ENCODE data around the gene LSS. TPM values are rescaled to one million over a fixed set of nuclear protein-coding genes. Genes with fewer than 3 reads are reported as not detected.

Gene LSS
- total RNA-seq: 10 to 100 TPM; 47.8 to 53.3 TPM

DNA sequence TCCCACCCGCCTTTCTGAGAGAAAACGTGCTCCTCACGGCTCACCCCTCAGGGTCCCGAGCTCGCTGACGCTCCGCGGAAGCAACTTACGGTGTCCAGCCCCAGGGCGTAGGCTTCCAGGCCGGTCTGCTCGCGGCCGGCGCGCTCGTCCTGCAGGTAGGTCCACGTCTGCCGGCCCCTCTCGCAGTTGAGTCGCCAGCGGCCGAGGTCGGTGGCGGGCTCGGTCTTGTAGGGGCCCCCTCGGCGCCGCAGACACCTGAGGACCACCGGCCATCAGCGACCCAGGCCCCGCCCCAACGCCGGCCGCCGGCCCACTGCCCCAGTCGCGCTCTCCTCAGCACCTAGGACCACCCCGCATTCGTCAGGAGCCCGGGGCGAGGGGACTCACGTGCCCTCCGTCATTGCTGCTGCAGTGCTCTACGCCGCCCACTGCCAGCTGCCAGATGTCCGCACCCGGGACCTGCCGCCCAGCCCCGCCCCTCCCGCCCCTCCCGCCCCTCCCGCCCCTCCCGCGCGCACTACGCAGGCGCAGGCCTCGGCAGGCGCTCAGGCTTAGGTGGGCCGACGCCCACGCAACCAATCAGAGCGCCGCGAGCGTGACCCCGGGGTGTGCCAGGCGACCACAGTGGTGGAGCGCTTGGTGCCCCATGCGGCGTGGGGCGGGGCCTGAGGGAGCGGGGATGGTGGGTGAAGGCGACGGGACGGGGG, at the start of gene LSS:
Gene LSS (minus strand): TSS at position 430 of the 707 bp plus-strand sequence. CDS start 29 bp downstream, at position 401.
- CTCF ChIA-PET: interaction anchor here (0.6 to 2.1 kb wide), 3 partner anchors 15 to 22 kb away, joined by 3 to 7 read pairs (median 3); no protein-coding TSS in a partner anchor
- Mint-ChIP-seq H3K27me3 (no peaks in the 10 kb centered on the region), H3K4me1 (peaks cover 54% of the 10 kb centered on the region), H3K36me3 (ENCODE audit: low read depth) (peaks cover 37% of the 10 kb centered on the region), H3K27ac (peak within 1 kb of the TSS; percentile 99), H3K9me3 (no peaks in the 10 kb centered on the region), H3K4me3 (peak within 1 kb of the TSS; percentile 98)
- peak; percentile 98 for DNase-seq
- POLR2A ChIA-PET: no interaction called here

DNA sequence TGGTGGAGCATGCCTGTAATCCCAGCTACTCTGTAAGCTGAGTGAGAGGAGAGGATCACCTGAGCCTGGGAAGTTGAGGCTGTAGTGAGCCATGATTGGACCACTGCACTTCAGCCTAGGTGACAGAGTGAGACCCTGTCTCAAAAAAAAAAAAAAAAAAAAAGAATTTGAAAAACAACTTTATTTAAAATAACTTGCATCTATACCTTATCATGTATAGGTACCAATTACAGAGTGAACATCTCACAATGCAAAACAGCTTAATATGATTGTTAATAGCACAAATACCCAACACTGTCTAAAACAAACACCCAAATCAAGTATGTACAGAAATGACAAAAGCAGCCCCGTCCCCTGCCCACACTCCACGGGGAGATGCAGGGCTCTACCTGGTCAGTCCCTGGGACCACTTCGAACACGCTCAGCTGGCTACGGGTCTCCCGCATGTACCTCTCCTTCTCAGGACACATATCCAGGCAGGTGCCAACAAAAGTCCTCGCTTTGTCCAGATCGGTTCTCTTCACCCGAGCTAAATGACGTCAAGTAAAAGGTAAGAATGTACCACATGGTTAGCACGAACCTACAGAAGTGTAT, 46.3 kb upstream of the LSS start:
- H3K36me3 Mint-ChIP-seq (ENCODE audit: low read depth): peaks cover 58% of the 10 kb centered on the region
- H3K4me3 Mint-ChIP-seq: no peak overlapping the region
- H3K9me3 Mint-ChIP-seq: no peaks in the 10 kb centered on the region
- H3K27me3 Mint-ChIP-seq: no peaks in the 10 kb centered on the region
- no peak for DNase-seq
- ChIA-PET CTCF (interaction anchor here (0.6 to 0.9 kb wide), 3 partner anchors 9 to 282 kb away, joined by 3 read pairs; no protein-coding TSS in a partner anchor), POLR2A (no interaction called here)
- H3K4me1 Mint-ChIP-seq: no peaks in the 10 kb centered on the region
- H3K27ac Mint-ChIP-seq: no peak overlapping the region

DNA sequence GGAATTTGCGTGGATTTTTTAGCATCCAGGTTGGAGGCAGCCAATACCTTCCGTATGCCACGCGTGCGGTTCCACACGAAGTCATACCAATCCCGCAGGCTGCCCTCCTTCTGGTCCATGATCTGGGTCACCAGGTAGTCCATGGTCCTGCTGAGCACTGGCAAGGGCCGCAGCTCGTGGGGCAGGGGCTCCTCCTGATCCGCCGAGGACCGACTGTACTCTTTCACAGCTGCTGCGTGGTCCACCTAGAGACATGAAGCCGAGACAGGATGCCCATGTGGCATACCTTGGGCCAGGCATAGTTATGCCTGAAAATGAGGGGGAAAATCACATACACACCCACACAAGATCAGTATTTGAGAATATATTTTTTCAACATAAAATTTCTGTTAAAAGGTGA, 44.8 kb upstream of the LSS start:
- H3K4me1 Mint-ChIP-seq: no peaks in the 10 kb centered on the region
- H3K9me3 Mint-ChIP-seq: no peaks in the 10 kb centered on the region
- peaks cover 52% of the 10 kb centered on the region for H3K36me3 Mint-ChIP-seq (ENCODE audit: low read depth)
- no peak for DNase-seq
- H3K4me3 Mint-ChIP-seq: no peak overlapping the region
- no peaks in the 10 kb centered on the region for H3K27me3 Mint-ChIP-seq
- H3K27ac Mint-ChIP-seq: no peak overlapping the region
- POLR2A ChIA-PET: no interaction called here
- CTCF ChIA-PET: no interaction called here

DNA sequence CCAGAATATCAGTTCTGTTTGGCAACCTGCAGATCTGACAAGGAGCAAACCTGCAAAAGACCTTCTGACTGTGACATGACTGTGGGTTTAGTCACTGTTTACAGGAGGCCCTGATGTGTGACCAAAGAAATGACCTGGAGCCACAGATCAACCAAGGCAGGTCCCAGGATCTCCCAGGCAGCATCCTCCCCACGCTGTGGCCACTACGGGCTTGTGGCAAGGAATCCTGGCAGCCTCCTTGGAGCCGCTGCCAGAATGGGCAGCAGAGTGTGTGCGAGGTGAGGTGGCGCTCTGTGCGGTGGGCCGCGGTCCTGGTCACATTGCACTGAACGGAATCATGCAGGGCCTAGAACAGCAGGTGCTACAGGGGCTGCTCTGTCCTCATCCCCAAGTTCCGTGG, 40.9 kb upstream of the LSS start:
- Mint-ChIP-seq H3K4me1 (no peaks in the 10 kb centered on the region), H3K4me3 (no peak overlapping the region), H3K9me3 (no peaks in the 10 kb centered on the region), H3K27ac (no peak overlapping the region), H3K36me3 (ENCODE audit: low read depth) (peaks cover 50% of the 10 kb centered on the region), H3K27me3 (no peaks in the 10 kb centered on the region)
- POLR2A ChIA-PET: no interaction called here
- CTCF ChIA-PET: interaction anchor here (2.2 kb wide), 1 partner anchor 16 kb away, joined by 4 read pairs; no protein-coding TSS in a partner anchor
- DNase-seq: no peak

DNA sequence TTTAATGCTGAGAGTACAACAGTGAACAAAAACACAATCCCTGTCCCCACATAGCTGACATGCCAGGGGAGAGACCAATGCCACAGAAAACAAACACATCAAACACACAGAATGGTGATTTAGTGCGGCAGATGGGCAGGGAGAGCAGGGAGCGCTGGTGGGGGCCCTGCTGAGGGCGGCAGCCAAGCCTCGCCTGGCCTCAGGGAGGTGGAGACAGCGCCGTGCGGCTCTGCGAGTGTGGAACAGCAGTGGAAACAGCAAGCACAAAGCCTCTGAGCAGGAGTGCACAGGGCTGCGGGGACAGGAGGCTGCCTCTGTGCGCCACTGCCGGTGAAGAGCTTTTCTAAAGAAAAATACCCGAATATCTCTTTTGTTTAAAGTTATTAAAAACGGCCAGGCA, 39.8 kb upstream of the LSS start:
- Mint-ChIP-seq H3K36me3 (ENCODE audit: low read depth) (peaks cover 43% of the 10 kb centered on the region), H3K4me3 (no peak overlapping the region), H3K9me3 (no peaks in the 10 kb centered on the region), H3K4me1 (no peaks in the 10 kb centered on the region), H3K27ac (no peak overlapping the region), H3K27me3 (no peaks in the 10 kb centered on the region)
- ChIA-PET POLR2A (no interaction called here), CTCF (interaction anchor here (1.2 to 2.2 kb wide), 2 partner anchors 15 to 17 kb away, joined by 3 to 4 read pairs; partner anchors contain the start of genes MCM3AP and YBEY)
- no peak for DNase-seq

DNA sequence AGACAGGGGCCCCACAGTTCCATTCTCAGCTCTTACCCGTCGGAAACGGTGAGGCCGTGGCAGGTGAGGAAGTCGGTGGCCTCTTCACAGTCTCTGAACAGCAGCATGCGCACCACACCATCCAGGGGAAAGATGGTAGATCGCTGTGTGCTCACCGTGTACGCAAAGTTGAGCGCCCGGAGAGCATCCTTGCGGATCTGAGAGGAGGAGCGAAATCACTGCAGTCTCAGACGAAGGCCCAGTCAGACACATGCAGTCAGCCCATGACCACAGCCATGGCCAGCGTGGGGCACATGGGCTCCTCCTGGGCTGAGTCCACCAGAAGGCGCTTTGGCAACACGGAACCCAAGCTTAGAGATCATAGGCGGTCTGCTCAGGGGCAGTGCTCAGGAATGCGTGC, 38.4 kb upstream of the LSS start:
- Mint-ChIP-seq H3K27me3 (no peaks in the 10 kb centered on the region), H3K9me3 (no peaks in the 10 kb centered on the region), H3K36me3 (ENCODE audit: low read depth) (peaks cover 35% of the 10 kb centered on the region), H3K4me3 (no peak overlapping the region), H3K4me1 (no peaks in the 10 kb centered on the region), H3K27ac (no peak overlapping the region)
- CTCF ChIA-PET: interaction anchor here (0.5 to 2.2 kb wide), 5 partner anchors 8 to 1077 kb away, joined by 3 to 4 read pairs (median 3); partner anchors contain the start of genes MCM3AP and YBEY
- POLR2A ChIA-PET: no interaction called here
- DNase-seq: no peak

DNA sequence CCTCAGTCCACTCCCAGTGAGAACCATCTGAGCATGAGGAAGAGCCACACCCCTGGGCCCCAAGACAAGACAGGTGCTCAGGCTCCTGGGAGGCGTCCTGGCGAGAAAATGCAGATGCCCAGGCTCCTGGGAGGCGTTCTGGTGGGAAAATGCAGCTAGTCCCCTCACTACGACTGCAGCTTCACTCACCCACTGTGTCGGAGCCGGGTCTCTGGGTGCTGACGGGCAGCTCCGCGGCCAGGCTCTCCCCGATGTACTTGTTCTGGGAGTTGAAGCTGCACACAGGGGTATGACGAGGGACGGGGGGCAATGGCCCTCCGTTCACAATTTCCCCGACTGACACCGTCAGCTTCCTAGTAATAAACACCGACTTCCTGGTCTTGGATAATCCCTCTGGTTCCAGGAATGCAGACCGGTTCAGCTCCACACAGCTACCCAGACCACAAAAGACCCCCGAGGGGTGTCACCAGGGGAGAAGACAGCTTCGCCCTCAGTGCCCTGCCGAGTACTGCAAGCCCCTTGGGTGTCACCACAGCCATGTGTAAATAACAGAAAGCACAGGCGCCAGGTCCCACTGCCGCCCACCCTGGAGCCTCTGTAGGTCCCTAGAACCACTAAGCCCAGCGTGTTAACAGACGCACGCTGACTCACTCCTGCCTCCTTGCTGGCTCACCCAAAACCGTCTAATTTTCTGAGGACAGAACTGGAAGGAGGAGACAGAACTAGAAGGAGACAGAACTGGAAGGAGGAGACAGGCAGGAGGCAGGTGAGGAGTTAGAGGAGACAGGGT, 37.4 kb upstream of the LSS start:
- H3K36me3 Mint-ChIP-seq (ENCODE audit: low read depth): peaks cover 38% of the 10 kb centered on the region
- POLR2A ChIA-PET: no interaction called here
- H3K4me3 Mint-ChIP-seq: no peak overlapping the region
- no peaks in the 10 kb centered on the region for H3K4me1 Mint-ChIP-seq
- H3K9me3 Mint-ChIP-seq: no peaks in the 10 kb centered on the region
- H3K27ac Mint-ChIP-seq: no peak overlapping the region
- DNase-seq: no peak
- H3K27me3 Mint-ChIP-seq: no peaks in the 10 kb centered on the region
- CTCF ChIA-PET: interaction anchor here (0.5 to 1.4 kb wide), 2 partner anchors 9 to 1076 kb away, joined by 3 read pairs; no protein-coding TSS in a partner anchor

DNA sequence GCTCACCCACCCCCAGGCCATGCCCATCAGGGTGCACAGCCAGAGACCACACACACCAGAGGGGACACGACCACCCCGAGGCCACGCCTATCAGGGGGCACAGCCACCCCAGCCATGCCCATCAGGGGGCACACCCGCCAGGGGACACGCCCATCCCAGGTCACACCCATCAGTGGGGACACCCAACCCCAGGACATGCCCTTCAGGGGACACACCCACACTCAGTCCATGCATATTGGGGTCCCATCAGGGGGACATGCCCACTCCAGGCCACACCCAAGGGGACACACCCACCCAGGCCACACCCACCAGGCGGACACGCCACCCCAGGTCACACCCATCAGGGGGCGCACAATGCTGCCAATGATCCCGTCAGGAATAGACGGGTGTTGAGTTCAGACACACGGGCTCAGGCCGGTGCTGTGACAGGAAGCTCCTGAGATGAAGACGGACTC, 36.1 kb upstream of the LSS start:
- no peak overlapping the region for H3K27ac Mint-ChIP-seq
- no peaks in the 10 kb centered on the region for H3K27me3 Mint-ChIP-seq
- no peak overlapping the region for H3K4me3 Mint-ChIP-seq
- ChIA-PET CTCF (no interaction called here), POLR2A (no interaction called here)
- peaks cover 35% of the 10 kb centered on the region for H3K36me3 Mint-ChIP-seq (ENCODE audit: low read depth)
- no peaks in the 10 kb centered on the region for H3K9me3 Mint-ChIP-seq
- H3K4me1 Mint-ChIP-seq: no peaks in the 10 kb centered on the region
- DNase-seq: no peak

DNA sequence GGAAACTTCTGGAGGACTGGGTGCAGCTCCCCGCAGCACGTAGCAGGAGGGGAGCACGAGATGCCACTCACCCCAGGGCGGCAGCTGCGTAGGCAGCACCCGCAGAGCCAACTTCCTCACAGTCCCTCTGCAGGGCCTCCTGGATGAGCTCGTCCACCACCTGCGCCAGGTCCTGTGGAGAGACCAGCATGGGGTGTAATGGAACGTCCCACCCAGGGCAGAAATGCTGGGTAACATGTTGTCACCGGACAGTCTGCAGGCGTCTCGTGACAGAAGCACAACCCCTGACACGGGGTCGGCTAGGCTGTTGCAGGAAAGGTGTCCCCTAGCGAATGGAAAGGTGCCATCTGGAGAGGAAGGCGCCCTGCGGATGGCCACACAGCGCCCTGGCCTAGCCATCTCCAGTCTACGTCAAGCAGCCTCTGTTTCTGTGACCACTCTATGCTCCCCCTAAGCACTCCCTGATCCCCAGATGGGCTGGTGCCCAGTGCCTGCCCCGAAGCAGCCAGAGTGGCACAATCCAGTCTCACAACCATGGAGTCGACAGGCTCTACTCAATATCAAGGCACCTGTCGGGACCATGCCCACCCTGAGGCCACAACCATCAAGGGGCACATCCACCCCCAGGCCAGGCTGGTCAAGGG, 35.6 kb upstream of the LSS start:
- H3K27ac Mint-ChIP-seq: no peak overlapping the region
- H3K4me1 Mint-ChIP-seq: no peaks in the 10 kb centered on the region
- H3K36me3 Mint-ChIP-seq (ENCODE audit: low read depth): peaks cover 34% of the 10 kb centered on the region
- ChIA-PET POLR2A (no interaction called here), CTCF (no interaction called here)
- H3K27me3 Mint-ChIP-seq: no peaks in the 10 kb centered on the region
- H3K9me3 Mint-ChIP-seq: no peaks in the 10 kb centered on the region
- no peak overlapping the region for H3K4me3 Mint-ChIP-seq
- DNase-seq: no peak

DNA sequence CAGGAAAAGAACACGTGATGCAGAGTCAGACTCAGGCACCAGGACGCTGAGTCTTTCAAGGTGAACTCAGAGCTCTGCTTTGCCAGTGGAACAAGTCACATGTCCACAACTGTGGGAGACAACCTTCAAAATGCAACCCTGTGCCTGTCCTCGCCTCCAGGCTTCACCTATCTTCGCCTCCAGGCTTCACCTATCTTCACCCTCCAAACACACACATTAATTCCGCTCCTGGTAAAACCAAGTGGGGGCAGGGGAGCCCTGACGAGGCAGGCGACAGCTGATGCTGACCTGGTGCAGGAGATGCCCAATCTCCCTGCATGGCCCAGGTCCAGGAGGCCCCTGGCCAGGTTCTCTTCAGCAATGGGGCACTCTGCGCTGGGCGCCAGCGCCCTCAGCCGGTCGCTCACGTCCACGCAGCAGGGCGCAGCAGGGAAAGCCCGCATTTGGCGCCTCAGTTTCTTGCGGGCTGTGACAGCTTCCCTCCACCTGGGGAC, 28.0 kb upstream of the LSS start:
- ChIA-PET CTCF (interaction anchor here (0.8 kb wide), 1 partner anchor 11 kb away, joined by 3 read pairs; no protein-coding TSS in a partner anchor), POLR2A (no interaction called here)
- no peaks in the 10 kb centered on the region for H3K27me3 Mint-ChIP-seq
- peaks cover 24% of the 10 kb centered on the region for H3K4me1 Mint-ChIP-seq
- no peak overlapping the region for H3K4me3 Mint-ChIP-seq
- peaks cover 7% of the 10 kb centered on the region for H3K9me3 Mint-ChIP-seq
- H3K36me3 Mint-ChIP-seq (ENCODE audit: low read depth): peaks cover 71% of the 10 kb centered on the region
- DNase-seq: no peak
- H3K27ac Mint-ChIP-seq: no peak overlapping the region

DNA sequence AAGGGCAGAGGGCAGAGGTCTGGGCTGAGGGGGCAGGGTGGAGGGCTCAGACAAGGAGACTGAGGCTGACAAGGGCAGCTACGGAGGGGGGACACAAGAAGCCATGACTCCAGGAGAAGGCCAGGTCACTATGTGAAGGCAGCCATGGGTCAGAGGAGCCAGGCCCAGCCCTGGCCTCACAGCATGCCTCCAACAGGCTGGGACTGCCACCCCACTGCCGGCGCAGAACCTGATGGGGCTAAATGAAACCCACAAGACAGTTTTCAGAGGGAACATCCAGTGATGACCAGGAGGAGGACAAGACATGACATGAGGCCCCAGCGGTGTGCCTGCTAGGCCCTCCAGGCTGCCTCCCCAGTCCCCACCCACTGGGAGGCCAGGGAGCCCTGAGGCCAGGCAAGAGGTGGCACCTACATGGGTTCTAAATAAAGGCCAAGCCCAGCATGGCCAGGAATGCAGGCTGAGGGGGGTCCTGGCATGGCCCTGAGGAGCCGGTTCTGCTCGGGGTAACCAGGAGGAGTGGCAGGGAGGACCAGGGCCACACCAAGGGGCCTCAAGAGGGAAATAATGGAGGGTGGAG, 27.3 kb upstream of the LSS start:
- no peak overlapping the region for H3K27ac Mint-ChIP-seq
- H3K4me3 Mint-ChIP-seq: no peak overlapping the region
- ChIA-PET CTCF (no interaction called here), POLR2A (no interaction called here)
- DNase-seq: no peak
- H3K36me3 Mint-ChIP-seq (ENCODE audit: low read depth): peaks cover 73% of the 10 kb centered on the region
- H3K4me1 Mint-ChIP-seq: peaks cover 29% of the 10 kb centered on the region
- H3K9me3 Mint-ChIP-seq: peaks cover 7% of the 10 kb centered on the region
- no peaks in the 10 kb centered on the region for H3K27me3 Mint-ChIP-seq

DNA sequence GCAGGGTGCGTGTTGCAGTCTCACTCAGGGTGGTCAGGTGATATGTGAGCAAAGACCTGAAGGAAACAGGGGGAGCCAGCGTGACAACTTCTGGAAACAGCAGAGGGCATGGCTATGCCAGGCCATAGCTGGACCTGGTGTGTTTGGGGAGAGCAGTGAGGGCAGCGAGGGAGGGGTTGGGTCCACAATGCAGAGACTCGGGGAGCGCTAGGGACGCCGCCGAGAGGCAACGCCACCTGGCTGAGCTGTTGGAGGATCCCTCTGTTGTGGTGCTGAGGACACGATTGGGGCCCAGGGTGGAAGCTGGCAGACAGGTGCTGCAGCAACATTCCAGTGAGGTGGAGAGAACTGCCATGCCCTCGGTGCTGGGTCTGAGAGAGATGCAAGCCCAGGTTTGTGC, 26.6 kb upstream of the LSS start:
- Mint-ChIP-seq H3K36me3 (ENCODE audit: low read depth) (peaks cover 76% of the 10 kb centered on the region), H3K27me3 (no peaks in the 10 kb centered on the region), H3K9me3 (peaks cover 7% of the 10 kb centered on the region), H3K4me1 (peaks cover 36% of the 10 kb centered on the region), H3K27ac (peak overlapping the region; percentile 83), H3K4me3 (no peak overlapping the region)
- POLR2A ChIA-PET: no interaction called here
- CTCF ChIA-PET: interaction anchor here (1.2 kb wide), 1 partner anchor 39 kb away, joined by 3 read pairs; no protein-coding TSS in a partner anchor
- DNase-seq: no peak

All from activated CD4-positive, alpha-beta T cell treated with anti-CD3 and anti-CD28 coated beads, Interleukin-2, amount 10 ng/mL, durations not matched to agents 7 days and 5 days (primary cell).